Astrocyte of the cerebellum (primary cell): ENCODE results near the gene PTPRK.

Experiments used
- DNase-seq: peaks from one replicate; pipeline ENCODE4 v3.0.0-alpha.2; 2011; ENCODE audit warnings: low read depth
- H3K4me3 ChIP-seq: 2 replicates; pipeline ENCODE4 v1.5.1; 2011; ENCODE audit warnings: mild to moderate bottlenecking, low read depth, low read length, moderate library complexity
- in situ Hi-C: cut with HindIII; loops from 2 replicates; pipeline ENCODE4 v1.10.0; 2017; ENCODE audit warnings: low sequenced_read_pairs
- TF ChIP-seq, protein P1 (sequence below): IDR thresholded peaks from 2 replicates; pipeline ENCODE4 v1.5.1; 2012; ENCODE audit warnings: low read length, low read depth, moderate library complexity, mild to moderate bottlenecking; ENCODE audit errors: missing control alignments

PTPRK gene

GRCh38 chr6:127946388-127946787 lies 574.0 kb downstream of the PTPRK start:
- TF ChIP-seq, protein P1, sequence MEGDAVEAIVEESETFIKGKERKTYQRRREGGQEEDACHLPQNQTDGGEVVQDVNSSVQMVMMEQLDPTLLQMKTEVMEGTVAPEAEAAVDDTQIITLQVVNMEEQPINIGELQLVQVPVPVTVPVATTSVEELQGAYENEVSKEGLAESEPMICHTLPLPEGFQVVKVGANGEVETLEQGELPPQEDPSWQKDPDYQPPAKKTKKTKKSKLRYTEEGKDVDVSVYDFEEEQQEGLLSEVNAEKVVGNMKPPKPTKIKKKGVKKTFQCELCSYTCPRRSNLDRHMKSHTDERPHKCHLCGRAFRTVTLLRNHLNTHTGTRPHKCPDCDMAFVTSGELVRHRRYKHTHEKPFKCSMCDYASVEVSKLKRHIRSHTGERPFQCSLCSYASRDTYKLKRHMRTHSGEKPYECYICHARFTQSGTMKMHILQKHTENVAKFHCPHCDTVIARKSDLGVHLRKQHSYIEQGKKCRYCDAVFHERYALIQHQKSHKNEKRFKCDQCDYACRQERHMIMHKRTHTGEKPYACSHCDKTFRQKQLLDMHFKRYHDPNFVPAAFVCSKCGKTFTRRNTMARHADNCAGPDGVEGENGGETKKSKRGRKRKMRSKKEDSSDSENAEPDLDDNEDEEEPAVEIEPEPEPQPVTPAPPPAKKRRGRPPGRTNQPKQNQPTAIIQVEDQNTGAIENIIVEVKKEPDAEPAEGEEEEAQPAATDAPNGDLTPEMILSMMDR: no peak
- H3K4me3 ChIP-seq: no peak overlapping the region
- DNase-seq: no peak
- in situ Hi-C loops: no loop called here

DNA sequence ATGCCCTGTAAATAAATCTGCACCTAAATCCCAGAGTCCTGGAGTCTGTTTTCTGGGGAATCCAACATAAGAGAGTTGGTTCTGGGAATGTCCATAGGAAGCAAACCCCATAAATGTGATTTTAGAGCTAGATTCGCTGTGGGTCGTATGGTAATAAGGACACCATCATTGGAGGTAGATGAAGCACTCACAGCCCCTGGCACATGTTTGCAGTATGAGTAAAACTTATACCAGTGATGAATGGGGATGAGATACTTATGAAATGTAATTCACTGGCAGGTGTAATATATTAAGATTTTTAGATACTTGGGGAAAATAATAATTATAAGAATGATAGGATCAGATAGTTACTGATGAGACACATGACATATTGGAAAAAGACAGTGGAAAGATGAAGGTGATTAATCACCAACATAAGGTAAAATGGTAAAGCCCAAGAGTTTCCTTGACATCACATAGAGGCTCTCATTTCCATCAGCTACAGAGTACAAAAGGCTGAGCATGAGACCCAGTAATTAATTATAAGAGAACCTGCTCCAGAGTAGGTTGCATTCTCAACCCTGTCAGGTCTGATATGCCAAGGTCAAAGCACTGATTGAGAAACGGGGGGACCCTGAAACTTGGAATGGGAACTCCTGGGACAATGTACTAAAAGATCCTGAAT lies 574.8 kb downstream of the PTPRK start:
- TF ChIP-seq, protein P1: no peak
- H3K4me3 ChIP-seq: no peak overlapping the region
- in situ Hi-C loops: no loop called here
- no peak for DNase-seq

- TF ChIP-seq, protein P1: no peak
- H3K4me3 ChIP-seq: no peak overlapping the region
- no peak for DNase-seq
- in situ Hi-C loops: no loop called here
These were observed 579.2 kb downstream of the PTPRK start for GRCh38 chr6:127941228-127941627.

GRCh38 chr6:127939442-127940066 lies 580.8 kb downstream of the PTPRK start:
- no peak for DNase-seq
- no peak overlapping the region for H3K4me3 ChIP-seq
- in situ Hi-C loops: no loop called here
- TF ChIP-seq, protein P1: no peak

DNA sequence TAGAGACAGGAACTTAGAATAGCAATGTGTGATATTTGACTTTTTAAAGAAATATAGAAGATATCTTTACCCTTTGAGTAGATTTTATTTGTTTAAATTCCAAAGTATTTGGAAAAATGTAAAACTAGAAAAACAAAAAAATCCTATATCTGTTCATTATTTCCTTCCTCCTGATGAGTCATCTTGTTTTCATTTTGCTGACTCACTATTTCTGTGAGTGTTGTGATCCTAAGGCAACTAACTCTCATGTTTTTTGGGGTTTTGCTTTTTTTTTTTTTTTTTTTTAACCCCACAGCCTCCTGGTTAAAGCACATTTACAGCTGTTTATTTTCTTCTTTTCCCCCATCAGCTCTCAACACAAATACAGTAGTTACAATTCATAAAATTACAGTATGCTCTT lies 581.7 kb downstream of the PTPRK start:
- TF ChIP-seq, protein P1: no peak
- in situ Hi-C loops: no loop called here
- no peak overlapping the region for H3K4me3 ChIP-seq
- DNase-seq: peak; percentile 16

DNA sequence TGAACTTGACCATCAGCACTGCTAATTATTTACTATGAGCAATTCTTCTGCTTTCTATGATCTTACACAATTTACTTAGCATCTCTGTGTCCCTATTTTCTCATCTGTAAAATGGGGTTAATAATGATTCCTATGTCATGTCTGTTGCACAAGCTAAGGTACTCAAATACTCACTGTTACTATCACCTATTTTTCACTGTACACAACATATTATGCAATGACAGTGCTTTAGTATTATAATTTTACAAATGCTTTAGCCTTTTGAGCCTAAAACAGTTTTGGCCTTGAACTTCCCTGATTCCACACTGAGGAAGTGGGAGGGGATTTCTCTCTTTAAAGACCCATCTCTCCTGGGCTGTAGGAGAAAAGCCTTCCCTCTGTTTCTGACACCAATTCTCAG lies 582.7 kb downstream of the PTPRK start:
- no peak overlapping the region for H3K4me3 ChIP-seq
- TF ChIP-seq, protein P1: no peak
- in situ Hi-C loops: no loop called here
- DNase-seq: no peak
